WI38 (cell line): ENCODE results near the gene PMM1.

Experiments used
- H3K4me3 ChIP-seq: 2 replicates; pipeline ENCODE4 v1.5.1; 2011; ENCODE audit warnings: low read depth, mild to moderate bottlenecking, control low read depth, low read length
- TF ChIP-seq, protein P1 (sequence below): IDR thresholded peaks from 2 replicates; pipeline ENCODE4 v1.5.1; 2012; ENCODE audit warnings: low read depth, mild to moderate bottlenecking, control low read depth, low read length

The PMM1 gene

GRCh38 chr22:41550952-41551491 is 38.6 kb downstream of the PMM1 start:
- H3K4me3 ChIP-seq, result no peak overlapping the region
- TF ChIP-seq, protein P1, sequence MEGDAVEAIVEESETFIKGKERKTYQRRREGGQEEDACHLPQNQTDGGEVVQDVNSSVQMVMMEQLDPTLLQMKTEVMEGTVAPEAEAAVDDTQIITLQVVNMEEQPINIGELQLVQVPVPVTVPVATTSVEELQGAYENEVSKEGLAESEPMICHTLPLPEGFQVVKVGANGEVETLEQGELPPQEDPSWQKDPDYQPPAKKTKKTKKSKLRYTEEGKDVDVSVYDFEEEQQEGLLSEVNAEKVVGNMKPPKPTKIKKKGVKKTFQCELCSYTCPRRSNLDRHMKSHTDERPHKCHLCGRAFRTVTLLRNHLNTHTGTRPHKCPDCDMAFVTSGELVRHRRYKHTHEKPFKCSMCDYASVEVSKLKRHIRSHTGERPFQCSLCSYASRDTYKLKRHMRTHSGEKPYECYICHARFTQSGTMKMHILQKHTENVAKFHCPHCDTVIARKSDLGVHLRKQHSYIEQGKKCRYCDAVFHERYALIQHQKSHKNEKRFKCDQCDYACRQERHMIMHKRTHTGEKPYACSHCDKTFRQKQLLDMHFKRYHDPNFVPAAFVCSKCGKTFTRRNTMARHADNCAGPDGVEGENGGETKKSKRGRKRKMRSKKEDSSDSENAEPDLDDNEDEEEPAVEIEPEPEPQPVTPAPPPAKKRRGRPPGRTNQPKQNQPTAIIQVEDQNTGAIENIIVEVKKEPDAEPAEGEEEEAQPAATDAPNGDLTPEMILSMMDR, result no peak

DNA sequence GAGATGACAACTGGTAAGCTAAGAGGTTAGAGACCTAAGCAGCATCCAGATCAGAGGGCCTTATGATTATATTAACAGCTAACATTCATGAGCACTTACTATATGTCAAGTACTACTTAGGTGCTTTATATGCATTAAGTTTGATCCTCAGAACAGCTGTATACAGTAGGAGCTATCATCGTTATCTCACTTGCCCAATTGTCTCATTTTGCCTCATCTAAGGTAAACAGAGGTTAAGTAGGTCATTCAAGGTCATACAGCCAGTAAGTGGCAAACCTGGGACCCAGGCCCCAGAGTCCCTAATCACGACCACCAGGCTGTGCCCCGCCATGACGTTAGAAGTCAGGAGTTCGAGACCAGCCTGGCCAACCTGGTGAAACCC is 40.8 kb downstream of the PMM1 start:
- H3K4me3 ChIP-seq, result no peak overlapping the region
- TF ChIP-seq, protein P1, result no peak

- peak overlapping the region; percentile 87 for H3K4me3 ChIP-seq
- TF ChIP-seq, protein P1, result no peak
Observed at GRCh38 chr22:41544671-41545476, 44.8 kb downstream of the PMM1 start.

GRCh38 chr22:41543854-41544670 is 45.6 kb downstream of the PMM1 start, which contains the start of gene POLR3H:
Gene POLR3H (minus strand): TSS chr22:41544470. CDS start chr22:41544101, 369 bp downstream.
- H3K4me3 ChIP-seq, result peak within 1 kb of the TSS; percentile 87
- TF ChIP-seq, protein P1, result peak; percentile 76

DNA sequence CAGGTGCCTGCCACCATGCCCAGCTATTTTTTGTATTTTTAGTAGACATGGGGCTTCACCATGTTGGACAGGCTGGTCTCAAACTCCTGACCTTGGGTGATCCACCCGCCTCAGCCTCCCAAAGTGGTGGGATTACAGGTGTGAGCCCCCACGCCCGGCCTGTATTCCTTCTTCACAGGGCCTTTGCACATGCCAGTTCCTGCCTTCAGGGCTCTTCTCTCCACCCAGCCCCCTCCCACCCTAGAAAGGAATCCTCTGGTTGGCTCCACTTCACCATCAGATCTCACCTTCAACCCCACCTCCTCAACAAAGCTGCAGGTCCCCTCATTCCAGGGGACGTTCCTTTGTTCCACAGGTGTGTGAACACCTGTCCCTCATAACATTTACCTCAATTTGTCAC is 47.4 kb downstream of the PMM1 start:
- H3K4me3 ChIP-seq, result no peak overlapping the region
- TF ChIP-seq, protein P1, result no peak

DNA sequence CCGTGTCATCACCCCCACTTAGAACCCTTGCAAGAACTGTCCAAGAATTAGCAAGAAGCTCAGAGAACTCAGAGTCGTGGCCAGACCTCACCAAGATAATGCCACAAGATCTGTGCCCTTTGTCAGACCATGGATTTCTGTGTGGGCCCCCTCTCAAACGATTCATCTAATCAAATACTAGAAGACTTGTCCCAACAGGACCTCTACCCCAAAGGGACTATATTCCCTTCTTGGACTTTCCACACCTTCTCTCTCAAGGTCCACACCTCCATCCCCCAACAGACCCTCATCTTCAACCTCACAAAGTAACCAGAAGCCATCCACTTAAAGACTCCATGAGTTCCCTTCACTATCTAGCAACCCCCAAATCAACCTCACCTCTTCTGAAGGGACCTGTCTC is 48.2 kb downstream of the PMM1 start:
- no peak overlapping the region for H3K4me3 ChIP-seq
- TF ChIP-seq, protein P1, result no peak

GRCh38 chr22:41540365-41540764 is 49.3 kb downstream of the PMM1 start:
- TF ChIP-seq, protein P1, result no peak

More at GRCh38 chr22:41540365-41540764, 49.3 kb downstream of the PMM1 start:
- H3K4me3 ChIP-seq, result no peak overlapping the region
